ENCODE measurements around the gene CST3. TPM values are rescaled to one million over a fixed set of nuclear protein-coding genes. Genes with fewer than 3 reads are reported as not detected.
A peak's percentile ranks its signal among the peaks of the same experiment; 100 is the strongest.

The CST3 gene
- total and polyA plus RNA-seq, 2 of the 8 experiments (the other 6 are each of a cell fraction or from before 2014, with no cell fraction given) = 53.2 to 184 TPM

DNA sequence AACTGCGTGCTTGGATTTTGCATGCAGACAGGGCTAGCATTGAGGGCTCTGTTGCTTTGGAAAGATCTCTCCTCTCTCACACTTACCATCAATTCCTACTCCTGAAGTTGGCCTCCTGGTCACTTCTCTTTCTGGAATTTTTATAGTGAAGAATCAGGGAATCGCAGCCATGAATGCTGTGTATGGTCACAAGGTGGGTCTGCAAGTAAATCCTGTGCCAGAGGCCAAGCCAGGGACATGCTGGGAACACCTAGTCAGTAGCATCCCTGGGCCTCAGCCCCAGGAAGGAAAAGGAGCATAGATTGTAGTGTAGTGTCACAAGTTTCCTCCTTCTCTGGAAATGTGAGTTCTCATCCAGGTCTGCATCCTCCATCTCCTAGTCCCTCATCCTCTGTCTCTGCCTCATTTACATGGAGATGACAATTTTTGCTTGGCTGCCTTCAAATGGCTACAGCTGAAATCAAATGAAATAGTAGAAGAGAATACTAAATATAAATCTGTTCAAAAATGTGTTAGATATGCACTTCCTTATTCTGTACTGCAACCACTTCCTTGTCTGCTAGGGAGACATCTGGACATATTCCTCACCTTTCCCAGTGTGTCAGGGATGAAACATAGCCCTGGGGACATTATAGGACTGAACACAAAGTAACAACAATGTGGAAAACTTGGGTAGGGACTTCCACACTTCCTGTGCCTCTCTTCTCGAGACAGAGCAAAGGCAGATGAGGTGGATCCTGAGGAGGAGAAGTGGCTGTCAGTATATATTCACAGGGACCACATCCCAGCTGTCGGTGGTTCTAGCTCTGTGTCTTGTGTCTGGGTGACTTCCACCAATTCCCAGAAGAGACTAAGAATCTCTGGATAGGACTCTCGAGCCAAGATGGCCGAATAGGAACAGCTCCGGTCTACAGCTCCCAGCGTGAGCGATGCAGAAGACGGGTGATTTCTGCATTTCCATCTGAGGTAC lies 49.0 kb downstream of the CST3 start:
- Histone ChIP-seq H3K4me1 (replicated peaks in 1 of 4; ENCODE audit: control insufficient read depth in 3 of 4, insufficient read depth in 4 of 4, low read length in 3 of 4) (peaks cover 0 to 2% (median 0%) of the 10 kb centered on the region in 4 experiments; a peak in 1 of 7 replicates), H4K20me1 (replicated peaks in 1 of 2; ENCODE audit: control insufficient read depth in 1 of 2, insufficient read depth in 2 of 2, low read length in 2 of 2) (no peaks in the 10 kb centered on the region), H2AFZ (ENCODE audit: low read length) (no peak overlapping the region), H3K79me1 (ENCODE audit: low read depth, low read length) (no peaks in the 10 kb centered on the region), H3K4me3 (ENCODE audit: extremely low read depth in 1 of 4, insufficient read depth in 2 of 4, low read depth in 3 of 4, low read length in 4 of 4) (no peak overlapping the region), H3K9me3 (ENCODE audit: insufficient read depth in 2 of 2, low read depth in 1 of 2, low read length in 1 of 2) (peaks cover 0 to 7% of the 10 kb centered on the region in 2 experiments; a peak in 1 of 4 replicates), H3K79me2 (ENCODE audit: control insufficient read depth in 1 of 2, insufficient read depth in 2 of 2, low read length in 2 of 2) (no peaks in the 10 kb centered on the region), H3K56ac (replicated peaks; ENCODE audit: insufficient read length, low read depth, low read length) (no peak overlapping the region), H3K27me3 (replicated peaks in 1 of 4; ENCODE audit: control insufficient read depth in 3 of 4, extremely low read depth in 1 of 4, insufficient read depth in 3 of 4, low read length in 3 of 4) (no peaks in the 10 kb centered on the region; a peak in 1 of 7 replicates), H2BK15ac (ENCODE audit: low read length) (peak overlapping the region; percentile 61; the same call in 1 of the 2 replicates), H3K23me2 (ENCODE audit: low read depth, low read length) (no peaks in the 10 kb centered on the region), H4K8ac (ENCODE audit: extremely low read depth, insufficient read depth, low read length) (no peak overlapping the region), H2BK5ac (ENCODE audit: low read depth, low read length) (peak overlapping the region; percentile 71; the same call in 1 of the 2 replicates), H3K36me3 (ENCODE audit: control insufficient read depth in 2 of 4, insufficient read depth in 4 of 4, low read length in 3 of 4) (no peaks in the 10 kb centered on the region), H3K23ac (ENCODE audit: insufficient read length) (no peak overlapping the region), H2AK5ac (ENCODE audit: low read depth, low read length) (0 out of 2 replicates have a peak overlapping the region, but pooled peaks have one; percentile 66), H3K14ac (ENCODE audit: insufficient read length) (no peak overlapping the region), H2BK12ac (ENCODE audit: low read depth, low read length) (peak overlapping the region; percentile 41), H2BK20ac (ENCODE audit: low read length) (peak overlapping the region; percentile 66; the same call in 1 of the 2 replicates), H3K4me2 (ENCODE audit: insufficient read depth in 1 of 2, low read depth in 2 of 2, low read length in 2 of 2) (no peak overlapping the region; a peak in 1 of 4 replicates), H4K91ac (replicated peaks; ENCODE audit: insufficient read length, low read length) (peak overlapping the region; percentile 25), H3K27ac (ENCODE audit: low read depth, low read length) (no peak overlapping the region), H3K9ac (replicated peaks in 1 of 4; ENCODE audit: extremely low read depth in 1 of 4, low read depth in 3 of 4, low read length in 3 of 4) (no peak overlapping the region), H3K4ac (replicated peaks; ENCODE audit: insufficient read length, low read depth, low read length) (peak overlapping the region; percentile 11), H3K18ac (ENCODE audit: extremely low read depth, low read length) (peak overlapping the region; percentile 7), H4K5ac (ENCODE audit: insufficient read length, low read depth, low read length) (no peak overlapping the region), H2BK120ac (replicated peaks; ENCODE audit: low read depth, low read length) (no peak overlapping the region)
- FAIRE-seq (no peak), DNase-seq (ENCODE audit: low read depth in 1 of 2, low spot score in 2 of 2) (no peak)
- POLR2A ChIA-PET (ENCODE audit: partially characterized antibody) = no interaction called here
- CTCF ChIA-PET (ENCODE audit: partially characterized antibody) = interaction anchor here (1.1 to 2.4 kb wide), 2 partner anchors 10 to 20 kb away, joined by 3 to 5 read pairs; no protein-coding TSS in a partner anchor
- WGBS, 2 experiments (ENCODE audit: extremely low coverage in 1 of 2, insufficient coverage in 1 of 2, insufficient read length in 1 of 2, insufficient replicate concordance in 2 of 2, low coverage in 1 of 2, low lambda C conversion rate in 2 of 2, missing lambda C conversion rate in 1 of 2) = 90% methylated on average over 10 of the region's 10 CpGs; no CpG with 5 or more reads in 1 of the 2 experiments
- TF ChIP-seq TCF12 (IDR thresholded peaks at IDR 0.05; ENCODE audit: low read depth, low read length) (no peak), SIN3A (conservative IDR thresholded peaks at IDR 0.05 in 1 of 2, IDR thresholded peaks at IDR 0.05 in 1 of 2; ENCODE audit: low read depth in 1 of 2, low read length in 2 of 2) (no peak), CBX5 (IDR thresholded peaks at IDR 0.05; ENCODE audit: low read depth, low read length) (no peak), KDM5A (IDR thresholded peaks at IDR 0.05; ENCODE audit: low read length) (no peak), JUN (IDR thresholded peaks at IDR 0.05; ENCODE audit: low read depth, low read length) (no peak), RFX5 (IDR thresholded peaks at IDR 0.05; ENCODE audit: borderline replicate concordance, low read depth, low read length) (no peak), SP1 (IDR thresholded peaks at IDR 0.05; ENCODE audit: low read depth, low read length) (no peak), SAP30 (IDR thresholded peaks at IDR 0.05; ENCODE audit: insufficient read depth, insufficient replicate concordance, low read length) (no peak), CHD2 (IDR thresholded peaks at IDR 0.05; ENCODE audit: low read length) (no peak)
- TF ChIP-seq, protein P1, sequence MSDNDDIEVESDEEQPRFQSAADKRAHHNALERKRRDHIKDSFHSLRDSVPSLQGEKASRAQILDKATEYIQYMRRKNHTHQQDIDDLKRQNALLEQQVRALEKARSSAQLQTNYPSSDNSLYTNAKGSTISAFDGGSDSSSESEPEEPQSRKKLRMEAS (IDR thresholded peaks at IDR 0.05) = no peak

All from H1 (cell line).